ENCODE results near the gene TTC39C.

- TF ChIP-seq CTCF (conservative IDR thresholded peaks at IDR 0.05; ENCODE audit: low read depth in 2 of 2) (no peak), EZH2 (IDR thresholded peaks at IDR 0.05; ENCODE audit: low read depth, unreplicated experiment) (no peak), CREB1 (CRISPR knock-in tag; IDR thresholded peaks at IDR 0.05; ENCODE audit: low read depth) (no peak), ZNF114 (CRISPR knock-in tag; IDR thresholded peaks at IDR 0.05) (no peak), JUNB (IDR thresholded peaks at IDR 0.05; ENCODE audit: unreplicated experiment) (no peak), POLR2AphosphoS5 (IDR thresholded peaks at IDR 0.05; ENCODE audit: low read depth) (no peak), ZNF331 (CRISPR knock-in tag; IDR thresholded peaks at IDR 0.05; ENCODE audit: low read depth) (no peak), EZH2phosphoT487 (IDR thresholded peaks at IDR 0.05; ENCODE audit: unreplicated experiment) (no peak), ETS1 (IDR thresholded peaks at IDR 0.05) (no peak)
- TF ChIP-seq, protein P1, sequence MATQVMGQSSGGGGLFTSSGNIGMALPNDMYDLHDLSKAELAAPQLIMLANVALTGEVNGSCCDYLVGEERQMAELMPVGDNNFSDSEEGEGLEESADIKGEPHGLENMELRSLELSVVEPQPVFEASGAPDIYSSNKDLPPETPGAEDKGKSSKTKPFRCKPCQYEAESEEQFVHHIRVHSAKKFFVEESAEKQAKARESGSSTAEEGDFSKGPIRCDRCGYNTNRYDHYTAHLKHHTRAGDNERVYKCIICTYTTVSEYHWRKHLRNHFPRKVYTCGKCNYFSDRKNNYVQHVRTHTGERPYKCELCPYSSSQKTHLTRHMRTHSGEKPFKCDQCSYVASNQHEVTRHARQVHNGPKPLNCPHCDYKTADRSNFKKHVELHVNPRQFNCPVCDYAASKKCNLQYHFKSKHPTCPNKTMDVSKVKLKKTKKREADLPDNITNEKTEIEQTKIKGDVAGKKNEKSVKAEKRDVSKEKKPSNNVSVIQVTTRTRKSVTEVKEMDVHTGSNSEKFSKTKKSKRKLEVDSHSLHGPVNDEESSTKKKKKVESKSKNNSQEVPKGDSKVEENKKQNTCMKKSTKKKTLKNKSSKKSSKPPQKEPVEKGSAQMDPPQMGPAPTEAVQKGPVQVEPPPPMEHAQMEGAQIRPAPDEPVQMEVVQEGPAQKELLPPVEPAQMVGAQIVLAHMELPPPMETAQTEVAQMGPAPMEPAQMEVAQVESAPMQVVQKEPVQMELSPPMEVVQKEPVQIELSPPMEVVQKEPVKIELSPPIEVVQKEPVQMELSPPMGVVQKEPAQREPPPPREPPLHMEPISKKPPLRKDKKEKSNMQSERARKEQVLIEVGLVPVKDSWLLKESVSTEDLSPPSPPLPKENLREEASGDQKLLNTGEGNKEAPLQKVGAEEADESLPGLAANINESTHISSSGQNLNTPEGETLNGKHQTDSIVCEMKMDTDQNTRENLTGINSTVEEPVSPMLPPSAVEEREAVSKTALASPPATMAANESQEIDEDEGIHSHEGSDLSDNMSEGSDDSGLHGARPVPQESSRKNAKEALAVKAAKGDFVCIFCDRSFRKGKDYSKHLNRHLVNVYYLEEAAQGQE (IDR thresholded peaks at IDR 0.05; ENCODE audit: unreplicated experiment), result no peak
- TF ChIP-seq, protein P2, sequence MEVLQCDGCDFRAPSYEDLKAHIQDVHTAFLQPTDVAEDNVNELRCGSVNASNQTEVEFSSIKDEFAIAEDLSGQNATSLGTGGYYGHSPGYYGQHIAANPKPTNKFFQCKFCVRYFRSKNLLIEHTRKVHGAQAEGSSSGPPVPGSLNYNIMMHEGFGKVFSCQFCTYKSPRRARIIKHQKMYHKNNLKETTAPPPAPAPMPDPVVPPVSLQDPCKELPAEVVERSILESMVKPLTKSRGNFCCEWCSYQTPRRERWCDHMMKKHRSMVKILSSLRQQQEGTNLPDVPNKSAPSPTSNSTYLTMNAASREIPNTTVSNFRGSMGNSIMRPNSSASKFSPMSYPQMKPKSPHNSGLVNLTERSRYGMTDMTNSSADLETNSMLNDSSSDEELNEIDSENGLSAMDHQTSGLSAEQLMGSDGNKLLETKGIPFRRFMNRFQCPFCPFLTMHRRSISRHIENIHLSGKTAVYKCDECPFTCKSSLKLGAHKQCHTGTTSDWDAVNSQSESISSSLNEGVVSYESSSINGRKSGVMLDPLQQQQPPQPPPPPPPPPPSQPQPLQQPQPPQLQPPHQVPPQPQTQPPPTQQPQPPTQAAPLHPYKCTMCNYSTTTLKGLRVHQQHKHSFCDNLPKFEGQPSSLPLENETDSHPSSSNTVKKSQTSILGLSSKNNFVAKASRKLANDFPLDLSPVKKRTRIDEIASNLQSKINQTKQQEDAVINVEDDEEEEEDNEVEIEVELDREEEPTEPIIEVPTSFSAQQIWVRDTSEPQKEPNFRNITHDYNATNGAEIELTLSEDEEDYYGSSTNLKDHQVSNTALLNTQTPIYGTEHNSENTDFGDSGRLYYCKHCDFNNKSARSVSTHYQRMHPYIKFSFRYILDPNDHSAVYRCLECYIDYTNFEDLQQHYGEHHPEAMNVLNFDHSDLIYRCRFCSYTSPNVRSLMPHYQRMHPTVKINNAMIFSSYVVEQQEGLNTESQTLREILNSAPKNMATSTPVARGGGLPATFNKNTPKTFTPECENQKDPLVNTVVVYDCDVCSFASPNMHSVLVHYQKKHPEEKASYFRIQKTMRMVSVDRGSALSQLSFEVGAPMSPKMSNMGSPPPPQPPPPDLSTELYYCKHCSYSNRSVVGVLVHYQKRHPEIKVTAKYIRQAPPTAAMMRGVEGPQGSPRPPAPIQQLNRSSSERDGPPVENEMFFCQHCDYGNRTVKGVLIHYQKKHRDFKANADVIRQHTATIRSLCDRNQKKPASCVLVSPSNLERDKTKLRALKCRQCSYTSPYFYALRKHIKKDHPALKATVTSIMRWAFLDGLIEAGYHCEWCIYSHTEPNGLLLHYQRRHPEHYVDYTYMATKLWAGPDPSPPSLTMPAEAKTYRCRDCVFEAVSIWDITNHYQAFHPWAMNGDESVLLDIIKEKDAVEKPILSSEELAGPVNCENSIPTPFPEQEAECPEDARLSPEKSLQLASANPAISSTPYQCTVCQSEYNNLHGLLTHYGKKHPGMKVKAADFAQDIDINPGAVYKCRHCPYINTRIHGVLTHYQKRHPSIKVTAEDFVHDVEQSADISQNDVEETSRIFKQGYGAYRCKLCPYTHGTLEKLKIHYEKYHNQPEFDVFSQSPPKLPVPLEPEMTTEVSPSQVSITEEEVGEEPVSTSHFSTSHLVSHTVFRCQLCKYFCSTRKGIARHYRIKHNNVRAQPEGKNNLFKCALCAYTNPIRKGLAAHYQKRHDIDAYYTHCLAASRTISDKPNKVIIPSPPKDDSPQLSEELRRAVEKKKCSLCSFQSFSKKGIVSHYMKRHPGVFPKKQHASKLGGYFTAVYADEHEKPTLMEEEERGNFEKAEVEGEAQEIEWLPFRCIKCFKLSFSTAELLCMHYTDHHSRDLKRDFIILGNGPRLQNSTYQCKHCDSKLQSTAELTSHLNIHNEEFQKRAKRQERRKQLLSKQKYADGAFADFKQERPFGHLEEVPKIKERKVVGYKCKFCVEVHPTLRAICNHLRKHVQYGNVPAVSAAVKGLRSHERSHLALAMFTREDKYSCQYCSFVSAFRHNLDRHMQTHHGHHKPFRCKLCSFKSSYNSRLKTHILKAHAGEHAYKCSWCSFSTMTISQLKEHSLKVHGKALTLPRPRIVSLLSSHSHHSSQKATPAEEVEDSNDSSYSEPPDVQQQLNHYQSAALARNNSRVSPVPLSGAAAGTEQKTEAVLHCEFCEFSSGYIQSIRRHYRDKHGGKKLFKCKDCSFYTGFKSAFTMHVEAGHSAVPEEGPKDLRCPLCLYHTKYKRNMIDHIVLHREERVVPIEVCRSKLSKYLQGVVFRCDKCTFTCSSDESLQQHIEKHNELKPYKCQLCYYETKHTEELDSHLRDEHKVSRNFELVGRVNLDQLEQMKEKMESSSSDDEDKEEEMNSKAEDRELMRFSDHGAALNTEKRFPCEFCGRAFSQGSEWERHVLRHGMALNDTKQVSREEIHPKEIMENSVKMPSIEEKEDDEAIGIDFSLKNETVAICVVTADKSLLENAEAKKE (CRISPR knock-in tag; IDR thresholded peaks at IDR 0.05), result no peak
Observed at GRCh38 chr18:24177499-24178133, 163.1 kb downstream of the TTC39C start.

Measured in GM23338 (cell line).